ENCODE data around the gene KLHDC10. TPM values are rescaled to one million over a fixed set of nuclear protein-coding genes. Genes with fewer than 3 reads are reported as not detected.
"Not testable (repeated sequence)": the region's sequence is repeated elsewhere in the genome, so short reads cannot be mapped to it uniquely, and the experiment has no call there.

The KLHDC10 gene
- total RNA-seq, 1 donor from 2014 or later: 34.2 TPM

DNA sequence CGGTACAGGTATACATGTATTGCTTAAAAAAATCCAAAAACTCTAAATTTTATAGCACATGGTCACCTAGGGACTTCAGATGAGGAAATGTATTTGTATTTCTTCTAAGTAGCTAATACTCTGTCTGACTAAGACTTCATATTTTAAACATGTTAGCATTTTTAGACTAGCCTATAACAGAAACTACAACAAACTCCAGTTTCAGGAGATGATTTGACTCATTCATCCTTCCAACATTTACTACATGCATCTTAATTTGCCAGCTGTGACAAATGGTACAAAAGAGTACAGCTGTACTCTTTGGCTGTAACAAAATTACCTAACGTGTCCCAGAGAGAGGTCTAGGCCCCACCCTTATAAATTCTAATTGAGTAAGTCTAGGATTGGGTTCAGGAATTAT lies 112.7 kb downstream of the KLHDC10 start:
- Histone ChIP-seq H3K27ac (no peak overlapping the region), H3K4me3 (no peak overlapping the region), H3K27me3 (ENCODE audit: low read depth) (no peaks in the 10 kb centered on the region), H3K36me3 (peaks cover 61% of the 10 kb centered on the region), H3K4me1 (no peaks in the 10 kb centered on the region), H3K9me3 (no peaks in the 10 kb centered on the region)
- TF ChIP-seq, protein P1, sequence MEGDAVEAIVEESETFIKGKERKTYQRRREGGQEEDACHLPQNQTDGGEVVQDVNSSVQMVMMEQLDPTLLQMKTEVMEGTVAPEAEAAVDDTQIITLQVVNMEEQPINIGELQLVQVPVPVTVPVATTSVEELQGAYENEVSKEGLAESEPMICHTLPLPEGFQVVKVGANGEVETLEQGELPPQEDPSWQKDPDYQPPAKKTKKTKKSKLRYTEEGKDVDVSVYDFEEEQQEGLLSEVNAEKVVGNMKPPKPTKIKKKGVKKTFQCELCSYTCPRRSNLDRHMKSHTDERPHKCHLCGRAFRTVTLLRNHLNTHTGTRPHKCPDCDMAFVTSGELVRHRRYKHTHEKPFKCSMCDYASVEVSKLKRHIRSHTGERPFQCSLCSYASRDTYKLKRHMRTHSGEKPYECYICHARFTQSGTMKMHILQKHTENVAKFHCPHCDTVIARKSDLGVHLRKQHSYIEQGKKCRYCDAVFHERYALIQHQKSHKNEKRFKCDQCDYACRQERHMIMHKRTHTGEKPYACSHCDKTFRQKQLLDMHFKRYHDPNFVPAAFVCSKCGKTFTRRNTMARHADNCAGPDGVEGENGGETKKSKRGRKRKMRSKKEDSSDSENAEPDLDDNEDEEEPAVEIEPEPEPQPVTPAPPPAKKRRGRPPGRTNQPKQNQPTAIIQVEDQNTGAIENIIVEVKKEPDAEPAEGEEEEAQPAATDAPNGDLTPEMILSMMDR (IDR thresholded peaks at IDR 0.05): no peak
- DNase-seq: no peak
- intact Hi-C loops (cut with DNase I): no loop called here
- no peak for ATAC-seq

DNA sequence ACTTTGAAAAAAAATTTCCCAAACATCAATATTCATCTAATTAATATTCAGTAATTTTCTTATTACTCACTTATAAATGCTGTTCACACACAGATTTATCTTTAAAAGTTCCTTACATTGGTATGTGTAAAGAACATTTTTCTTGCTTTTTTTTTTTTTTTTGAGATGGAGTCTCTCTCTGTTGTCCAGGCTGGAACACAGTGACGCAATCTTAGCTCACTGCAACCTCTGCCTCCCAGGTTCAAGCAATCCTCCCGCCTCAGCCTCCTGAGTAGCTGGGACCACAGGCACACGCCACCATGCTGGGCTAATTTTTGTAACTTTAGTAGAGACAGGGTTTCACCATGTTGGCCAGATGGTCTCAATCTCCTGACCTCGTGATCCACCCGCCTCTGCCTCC lies 114.0 kb downstream of the KLHDC10 start:
- H3K9me3 ChIP-seq; H3K27me3 ChIP-seq (ENCODE audit: low read depth); H3K4me1 ChIP-seq; H3K4me3 ChIP-seq; DNase-seq; ATAC-seq; H3K27ac ChIP-seq; intact Hi-C loops (cut with DNase I): not testable (repeated sequence)
- peaks cover 61% of the 10 kb centered on the region for H3K36me3 ChIP-seq

Other genes with a start within 250 kb of the KLHDC10 start
- gene UBE2H, start 117.6 kb upstream of the KLHDC10 start, total RNA-seq: 76.7 TPM
- gene ZC3HC1, start 19.2 kb upstream of the KLHDC10 start, total RNA-seq: 11.0 TPM
- gene TMEM209, start 134.9 kb downstream of the KLHDC10 start, total RNA-seq: 21.7 TPM
- gene SSMEM1, start 137.3 kb downstream of the KLHDC10 start, total RNA-seq: not detected
- gene CPA2, start 196.3 kb downstream of the KLHDC10 start, total RNA-seq: not detected
- not detected for gene CPA4, start 222.6 kb downstream of the KLHDC10 start, total RNA-seq